ENCODE data around the gene IMMP2L.
"Not testable (repeated sequence)": the region's sequence is repeated elsewhere in the genome, so short reads cannot be mapped to it uniquely, and the experiment has no call there.

The IMMP2L gene

GRCh38 chr7:110721395-110721794, 840.9 kb downstream of the IMMP2L start:
- no peak for DNase-seq (ENCODE audit: low read depth)

GRCh38 chr7:110720626-110721025, 841.7 kb downstream of the IMMP2L start:
- DNase-seq (ENCODE audit: low read depth) = no peak

- DNase-seq (ENCODE audit: low read depth) = no peak
Observed at GRCh38 chr7:110719741-110720140, 842.6 kb downstream of the IMMP2L start.

- no peak for DNase-seq (ENCODE audit: low read depth)
Observed at GRCh38 chr7:110718503-110719205, 843.6 kb downstream of the IMMP2L start.

- DNase-seq (ENCODE audit: low read depth) = no peak
Observed at GRCh38 chr7:110704225-110704624, 858.1 kb downstream of the IMMP2L start.

GRCh38 chr7:110698576-110698975, 863.7 kb downstream of the IMMP2L start:
- no peak for DNase-seq (ENCODE audit: low read depth)

- no peak for DNase-seq (ENCODE audit: low read depth)
Observed at GRCh38 chr7:110693344-110693743, 868.9 kb downstream of the IMMP2L start.

GRCh38 chr7:110688908-110689307, 873.4 kb downstream of the IMMP2L start:
- DNase-seq (ENCODE audit: low read depth) = no peak

GRCh38 chr7:110685899-110686298, 876.4 kb downstream of the IMMP2L start:
- DNase-seq (ENCODE audit: low read depth) = no peak

GRCh38 chr7:110681941-110682340, 880.4 kb downstream of the IMMP2L start:
- no peak for DNase-seq (ENCODE audit: low read depth)

- DNase-seq (ENCODE audit: low read depth) = no peak
Observed at GRCh38 chr7:110677405-110677804, 884.9 kb downstream of the IMMP2L start.

- no peak for DNase-seq (ENCODE audit: low read depth)
Observed at GRCh38 chr7:110676785-110677184, 885.5 kb downstream of the IMMP2L start.

GRCh38 chr7:110675383-110676103, 886.7 kb downstream of the IMMP2L start:
- no peak for DNase-seq (ENCODE audit: low read depth)

GRCh38 chr7:110673148-110673547, 889.1 kb downstream of the IMMP2L start:
- no peak for DNase-seq (ENCODE audit: low read depth)

- no peak for DNase-seq (ENCODE audit: low read depth)
Observed at GRCh38 chr7:110669410-110669809, 892.9 kb downstream of the IMMP2L start.

GRCh38 chr7:110664803-110665202, 897.5 kb downstream of the IMMP2L start:
- no peak for DNase-seq (ENCODE audit: low read depth)

- not testable (repeated sequence) for DNase-seq (ENCODE audit: low read depth)
Observed at GRCh38 chr7:110660637-110661036, 901.7 kb downstream of the IMMP2L start.

- no peak for DNase-seq (ENCODE audit: low read depth)
Observed at GRCh38 chr7:110650328-110650727, 912.0 kb downstream of the IMMP2L start.

- DNase-seq (ENCODE audit: low read depth) = no peak
Observed at GRCh38 chr7:110647266-110647665, 915.0 kb downstream of the IMMP2L start.

GRCh38 chr7:110646804-110647203, 915.5 kb downstream of the IMMP2L start:
- no peak for DNase-seq (ENCODE audit: low read depth)

- DNase-seq (ENCODE audit: low read depth) = no peak
Observed at GRCh38 chr7:110645616-110646015, 916.7 kb downstream of the IMMP2L start.

- DNase-seq (ENCODE audit: low read depth) = no peak
Observed at GRCh38 chr7:110645060-110645459, 917.2 kb downstream of the IMMP2L start.

GRCh38 chr7:110637252-110637651, 925.0 kb downstream of the IMMP2L start:
- no peak for DNase-seq (ENCODE audit: low read depth)

GRCh38 chr7:110633313-110633712, 929.0 kb downstream of the IMMP2L start:
- no peak for DNase-seq (ENCODE audit: low read depth)
